Measurements from ENCODE around the gene YEATS2.
A peak's percentile ranks its signal among the peaks of the same experiment; 100 is the strongest.
"Not testable (repeated sequence)": the region's sequence is repeated elsewhere in the genome, so short reads cannot be mapped to it uniquely, and the experiment has no call there.

Gene YEATS2

GRCh38 chr3:183697610-183698317 lies at the start of gene YEATS2:
Gene YEATS2, plus strand, starts transcription at chr3:183697797. Its CDS starts 17,366 bp downstream, at chr3:183715163.
- Mint-ChIP-seq H3K9me3 (no peaks in the 10 kb centered on the region), H3K36me3 (ENCODE audit: low read depth) (peaks cover 17% of the 10 kb centered on the region), H3K4me3 (peak within 1 kb of the TSS; percentile 88), H3K27me3 (ENCODE audit: low read depth) (no peaks in the 10 kb centered on the region), H3K27ac (peak within 1 kb of the TSS; percentile 84), H3K4me1 (ENCODE audit: low read depth) (peaks cover 27% of the 10 kb centered on the region)
- peak; percentile 80 for DNase-seq (ENCODE audit: low spot score)

- peaks cover 36% of the 10 kb centered on the region for H3K36me3 Mint-ChIP-seq (ENCODE audit: low read depth)
- H3K4me1 Mint-ChIP-seq (ENCODE audit: low read depth), result no peaks in the 10 kb centered on the region
- peaks cover 39% of the 10 kb centered on the region for H3K9me3 Mint-ChIP-seq
- no peak overlapping the region for H3K4me3 Mint-ChIP-seq
- DNase-seq (ENCODE audit: low spot score), result no peak
- H3K27me3 Mint-ChIP-seq (ENCODE audit: low read depth), result no peaks in the 10 kb centered on the region
- H3K27ac Mint-ChIP-seq, result no peak overlapping the region
These were observed 47.0 kb upstream of the YEATS2 start for GRCh38 chr3:183650554-183650953.

GRCh38 chr3:183653209-183654064 lies 44.2 kb upstream of the YEATS2 start:
- no peaks in the 10 kb centered on the region for H3K4me1 Mint-ChIP-seq (ENCODE audit: low read depth)
- no peak for DNase-seq (ENCODE audit: low spot score)
- no peak overlapping the region for H3K27ac Mint-ChIP-seq
- H3K27me3 Mint-ChIP-seq (ENCODE audit: low read depth), result no peaks in the 10 kb centered on the region
- H3K9me3 Mint-ChIP-seq, result peaks cover 50% of the 10 kb centered on the region
- peaks cover 43% of the 10 kb centered on the region for H3K36me3 Mint-ChIP-seq (ENCODE audit: low read depth)
- H3K4me3 Mint-ChIP-seq, result no peak overlapping the region

- Mint-ChIP-seq H3K4me1 (ENCODE audit: low read depth) (no peaks in the 10 kb centered on the region), H3K9me3 (peaks cover 50% of the 10 kb centered on the region), H3K4me3 (no peak overlapping the region), H3K27me3 (ENCODE audit: low read depth) (no peaks in the 10 kb centered on the region), H3K27ac (no peak overlapping the region), H3K36me3 (ENCODE audit: low read depth) (peaks cover 43% of the 10 kb centered on the region)
- no peak for DNase-seq (ENCODE audit: low spot score)
These were observed 42.9 kb upstream of the YEATS2 start for GRCh38 chr3:183654727-183655126.

GRCh38 chr3:183662099-183662498 lies 35.5 kb upstream of the YEATS2 start:
- Mint-ChIP-seq H3K36me3 (ENCODE audit: low read depth) (peaks cover 17% of the 10 kb centered on the region), H3K4me1 (ENCODE audit: low read depth) (no peaks in the 10 kb centered on the region), H3K9me3 (peaks cover 2% of the 10 kb centered on the region), H3K27ac (no peak overlapping the region), H3K27me3 (ENCODE audit: low read depth) (no peaks in the 10 kb centered on the region), H3K4me3 (no peak overlapping the region)
- DNase-seq (ENCODE audit: low spot score), result no peak

GRCh38 chr3:183664913-183665381 lies 32.6 kb upstream of the YEATS2 start:
- Mint-ChIP-seq H3K27ac (no peak overlapping the region), H3K4me3 (no peak overlapping the region), H3K9me3 (no peaks in the 10 kb centered on the region), H3K4me1 (ENCODE audit: low read depth) (no peaks in the 10 kb centered on the region), H3K27me3 (ENCODE audit: low read depth) (no peaks in the 10 kb centered on the region), H3K36me3 (ENCODE audit: low read depth) (peaks cover 11% of the 10 kb centered on the region)
- no peak for DNase-seq (ENCODE audit: low spot score)

- Mint-ChIP-seq H3K4me3 (no peak overlapping the region), H3K9me3 (no peaks in the 10 kb centered on the region), H3K27ac (no peak overlapping the region), H3K27me3 (ENCODE audit: low read depth) (no peaks in the 10 kb centered on the region), H3K4me1 (ENCODE audit: low read depth) (peaks cover 2% of the 10 kb centered on the region), H3K36me3 (ENCODE audit: low read depth) (no peaks in the 10 kb centered on the region)
- no peak for DNase-seq (ENCODE audit: low spot score)
These were observed 17.5 kb upstream of the YEATS2 start for GRCh38 chr3:183680061-183680460.

GRCh38 chr3:183687705-183688104 lies 9.9 kb upstream of the YEATS2 start:
- no peaks in the 10 kb centered on the region for H3K27me3 Mint-ChIP-seq (ENCODE audit: low read depth)
- no peak overlapping the region for H3K4me3 Mint-ChIP-seq
- peaks cover 2% of the 10 kb centered on the region for H3K4me1 Mint-ChIP-seq (ENCODE audit: low read depth)
- H3K9me3 Mint-ChIP-seq, result no peaks in the 10 kb centered on the region
- no peak overlapping the region for H3K27ac Mint-ChIP-seq
- no peaks in the 10 kb centered on the region for H3K36me3 Mint-ChIP-seq (ENCODE audit: low read depth)
- DNase-seq (ENCODE audit: low spot score), result no peak

- no peaks in the 10 kb centered on the region for H3K36me3 Mint-ChIP-seq (ENCODE audit: low read depth)
- H3K9me3 Mint-ChIP-seq, result no peaks in the 10 kb centered on the region
- no peaks in the 10 kb centered on the region for H3K4me1 Mint-ChIP-seq (ENCODE audit: low read depth)
- no peak overlapping the region for H3K4me3 Mint-ChIP-seq
- no peaks in the 10 kb centered on the region for H3K27me3 Mint-ChIP-seq (ENCODE audit: low read depth)
- no peak overlapping the region for H3K27ac Mint-ChIP-seq
- DNase-seq (ENCODE audit: low spot score), result no peak
These were observed 8.7 kb upstream of the YEATS2 start for GRCh38 chr3:183688874-183689273.

GRCh38 chr3:183689621-183690020 lies 8.0 kb upstream of the YEATS2 start:
- not testable (repeated sequence) for H3K4me1 Mint-ChIP-seq (ENCODE audit: low read depth); H3K27ac Mint-ChIP-seq; H3K4me3 Mint-ChIP-seq; H3K36me3 Mint-ChIP-seq (ENCODE audit: low read depth); DNase-seq (ENCODE audit: low spot score); H3K9me3 Mint-ChIP-seq; H3K27me3 Mint-ChIP-seq (ENCODE audit: low read depth)

- no peak overlapping the region for H3K4me3 Mint-ChIP-seq
- no peaks in the 10 kb centered on the region for H3K4me1 Mint-ChIP-seq (ENCODE audit: low read depth)
- no peaks in the 10 kb centered on the region for H3K27me3 Mint-ChIP-seq (ENCODE audit: low read depth)
- no peaks in the 10 kb centered on the region for H3K9me3 Mint-ChIP-seq
- no peaks in the 10 kb centered on the region for H3K36me3 Mint-ChIP-seq (ENCODE audit: low read depth)
- DNase-seq (ENCODE audit: low spot score), result no peak
- no peak overlapping the region for H3K27ac Mint-ChIP-seq
These were observed 7.1 kb upstream of the YEATS2 start for GRCh38 chr3:183690402-183690995.

GRCh38 chr3:183692436-183692835 lies 5.2 kb upstream of the YEATS2 start:
- no peaks in the 10 kb centered on the region for H3K9me3 Mint-ChIP-seq
- no peak overlapping the region for H3K4me3 Mint-ChIP-seq
- H3K4me1 Mint-ChIP-seq (ENCODE audit: low read depth), result peaks cover 5% of the 10 kb centered on the region
- DNase-seq (ENCODE audit: low spot score), result no peak
- no peak overlapping the region for H3K27ac Mint-ChIP-seq
- H3K36me3 Mint-ChIP-seq (ENCODE audit: low read depth), result no peaks in the 10 kb centered on the region
- H3K27me3 Mint-ChIP-seq (ENCODE audit: low read depth), result no peaks in the 10 kb centered on the region

- H3K4me3 Mint-ChIP-seq, result no peak overlapping the region
- peaks cover 23% of the 10 kb centered on the region for H3K4me1 Mint-ChIP-seq (ENCODE audit: low read depth)
- peaks cover 11% of the 10 kb centered on the region for H3K36me3 Mint-ChIP-seq (ENCODE audit: low read depth)
- no peaks in the 10 kb centered on the region for H3K27me3 Mint-ChIP-seq (ENCODE audit: low read depth)
- no peak overlapping the region for H3K27ac Mint-ChIP-seq
- H3K9me3 Mint-ChIP-seq, result no peaks in the 10 kb centered on the region
- DNase-seq (ENCODE audit: low spot score), result no peak
These were observed 1.8 kb upstream of the YEATS2 start for GRCh38 chr3:183695569-183696364.

Data from T-helper 2 cell treated with Interferon-gamma antibody and Interleukin-4, amounts not matched to agents 5 μg/mL and 100 μg/mL, for 36 hours (primary cell).